ENCODE data around the gene SIGLEC10. TPM values are rescaled to one million over a fixed set of nuclear protein-coding genes. Genes with fewer than 3 reads are reported as not detected.
"Not testable (repeated sequence)": the region's sequence is repeated elsewhere in the genome, so short reads cannot be mapped to it uniquely, and the experiment has no call there.

The SIGLEC10 gene
- total and polyA plus RNA-seq, 2 experiments from 2014 or later = not detected

- Histone ChIP-seq H3K4me3 (no peak overlapping the region), H3K9ac (no peak overlapping the region), H3K36me3 (ENCODE audit: low read depth) (no peaks in the 10 kb centered on the region), H2AFZ (no peak overlapping the region), H3K4me1 (ENCODE audit: insufficient read depth) (no peaks in the 10 kb centered on the region), H3K9me3 (ENCODE audit: low read depth) (no peaks in the 10 kb centered on the region), H3K79me2 (ENCODE audit: insufficient read depth) (no peaks in the 10 kb centered on the region), H3K4me2 (ENCODE audit: unreplicated experiment) (no peak overlapping the region), H3K27me3 (replicated peaks; ENCODE audit: insufficient read depth) (no peaks in the 10 kb centered on the region), H3K27ac (no peak overlapping the region), H3F3A (ENCODE audit: insufficient read depth) (no peaks in the 10 kb centered on the region), H4K20me1 (ENCODE audit: insufficient read depth) (no peaks in the 10 kb centered on the region), H3K9me2 (ENCODE audit: insufficient read depth) (no peaks in the 10 kb centered on the region)
- in situ Hi-C loops (cut with MboI) = no loop called here
- no peak for TF ChIP-seq EZH2phosphoT487 (IDR thresholded peaks at IDR 0.05; ENCODE audit: insufficient read depth, low read depth)
- no peak for TF ChIP-seq EZH2 (IDR thresholded peaks at IDR 0.05; ENCODE audit: insufficient read depth, poor library complexity, severe bottlenecking)
- DNase-seq = no peak
- 56 to 61% methylated on average over 12 of the region's 12 CpGs for WGBS, 2 experiments (ENCODE audit: low coverage in 1 of 2, low lambda C conversion rate in 2 of 2, missing lambda C conversion rate in 2 of 2)
These were observed 2.3 kb downstream of the SIGLEC10 start for GRCh38 chr19:51415187-51415586.

DNA sequence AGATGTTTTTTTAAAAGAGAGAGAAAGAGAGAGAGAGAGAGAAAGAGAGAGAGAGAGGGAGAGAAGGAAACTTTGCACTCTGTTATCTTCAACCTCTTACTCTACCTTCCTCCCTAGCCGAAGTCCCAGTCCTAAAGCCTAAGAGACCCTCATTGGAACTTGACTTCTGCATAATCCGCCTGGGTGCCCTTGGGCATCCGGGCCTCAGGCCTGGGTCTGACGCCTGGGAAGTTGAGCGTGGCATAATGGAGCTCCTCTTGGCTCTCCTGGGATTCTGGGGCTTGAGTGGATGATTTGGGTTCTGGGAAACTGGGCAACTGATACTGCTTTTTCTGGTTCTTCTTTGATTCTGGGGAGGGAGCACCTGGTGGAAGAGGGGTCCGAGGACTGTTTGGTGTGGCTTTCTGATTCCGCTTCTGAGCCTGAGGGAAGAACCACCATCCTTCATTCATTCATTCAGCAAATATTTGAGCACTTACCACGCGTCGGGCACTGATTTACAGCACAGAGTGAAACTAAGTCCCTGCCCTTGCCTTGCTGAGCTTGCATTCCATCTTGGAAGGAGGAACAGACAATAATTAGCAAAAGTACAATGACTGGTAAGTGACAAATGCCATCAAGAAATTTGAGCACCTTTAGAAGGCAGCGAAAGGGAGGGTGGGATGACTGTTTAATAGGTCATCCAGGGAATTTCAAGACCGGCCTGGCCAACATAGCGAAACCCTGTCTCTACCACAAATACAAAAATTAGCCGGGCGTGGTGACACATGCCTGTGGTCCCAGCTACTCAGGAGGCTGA is 6.3 kb downstream of the SIGLEC10 start:
- Histone ChIP-seq H3K27me3 (replicated peaks; ENCODE audit: insufficient read depth) (no peaks in the 10 kb centered on the region), H3K9ac (no peak overlapping the region), H4K20me1 (ENCODE audit: insufficient read depth) (no peaks in the 10 kb centered on the region), H3K79me2 (ENCODE audit: insufficient read depth) (no peaks in the 10 kb centered on the region), H3K4me1 (ENCODE audit: insufficient read depth) (no peaks in the 10 kb centered on the region), H3K36me3 (ENCODE audit: low read depth) (no peaks in the 10 kb centered on the region), H2AFZ (no peak overlapping the region), H3K4me3 (no peak overlapping the region), H3F3A (ENCODE audit: insufficient read depth) (no peaks in the 10 kb centered on the region), H3K4me2 (ENCODE audit: unreplicated experiment) (no peak overlapping the region), H3K9me3 (ENCODE audit: low read depth) (no peaks in the 10 kb centered on the region), H3K9me2 (ENCODE audit: insufficient read depth) (no peaks in the 10 kb centered on the region), H3K27ac (no peak overlapping the region)
- 71 to 74% methylated on average over 15 of the region's 15 CpGs for WGBS, 2 experiments (ENCODE audit: low coverage in 1 of 2, low lambda C conversion rate in 2 of 2, missing lambda C conversion rate in 2 of 2)
- DNase-seq = no peak
- in situ Hi-C loops (cut with MboI) = no loop called here
- TF ChIP-seq EZH2 (IDR thresholded peaks at IDR 0.05; ENCODE audit: insufficient read depth, poor library complexity, severe bottlenecking) (no peak), EZH2phosphoT487 (IDR thresholded peaks at IDR 0.05; ENCODE audit: insufficient read depth, low read depth) (no peak)

DNA sequence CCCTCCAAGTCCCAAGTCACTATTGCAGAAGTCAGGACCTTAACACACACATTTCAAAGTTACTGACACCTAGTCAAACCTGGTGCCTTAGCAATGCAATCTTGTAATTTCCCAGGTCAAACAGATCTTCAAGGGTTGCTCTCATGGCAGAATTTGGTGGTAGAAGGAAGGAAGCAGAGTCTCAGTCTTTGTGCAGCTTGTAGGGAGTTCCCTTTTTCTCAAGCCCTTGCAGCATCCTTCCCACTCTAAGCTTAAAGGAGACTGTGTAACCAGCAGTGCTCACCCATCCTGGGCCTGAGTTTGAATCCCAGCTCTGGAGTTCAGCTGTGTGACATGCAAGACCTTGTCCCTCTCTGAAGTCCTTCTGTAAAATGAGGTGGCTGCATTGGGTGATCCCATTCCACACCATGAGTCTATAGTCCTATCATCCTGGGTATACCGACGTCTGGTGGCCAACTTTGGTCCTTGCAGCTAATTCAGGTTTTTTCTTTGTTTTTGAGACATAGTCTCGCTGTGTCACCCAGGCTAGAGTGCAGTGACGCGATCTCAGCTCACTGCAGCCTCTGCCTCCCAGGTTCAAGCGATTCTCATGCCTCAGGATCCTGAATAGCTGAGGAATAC is 9.8 kb downstream of the SIGLEC10 start:
- Histone ChIP-seq H4K20me1 (ENCODE audit: insufficient read depth) (no peaks in the 10 kb centered on the region), H3K4me1 (ENCODE audit: insufficient read depth) (no peaks in the 10 kb centered on the region), H3K9me3 (ENCODE audit: low read depth) (no peaks in the 10 kb centered on the region), H3K4me3 (no peak overlapping the region), H3K36me3 (ENCODE audit: low read depth) (no peaks in the 10 kb centered on the region), H2AFZ (no peak overlapping the region), H3K4me2 (ENCODE audit: unreplicated experiment) (no peak overlapping the region), H3K9ac (no peak overlapping the region), H3K27me3 (replicated peaks; ENCODE audit: insufficient read depth) (no peaks in the 10 kb centered on the region), H3K9me2 (ENCODE audit: insufficient read depth) (no peaks in the 10 kb centered on the region), H3K79me2 (ENCODE audit: insufficient read depth) (no peaks in the 10 kb centered on the region), H3F3A (ENCODE audit: insufficient read depth) (no peaks in the 10 kb centered on the region), H3K27ac (no peak overlapping the region)
- in situ Hi-C loops (cut with MboI) = no loop called here
- 66 to 74% methylated on average over 6 of the region's 6 CpGs for WGBS, 2 experiments (ENCODE audit: low coverage in 1 of 2, low lambda C conversion rate in 2 of 2, missing lambda C conversion rate in 2 of 2)
- TF ChIP-seq EZH2 (IDR thresholded peaks at IDR 0.05; ENCODE audit: insufficient read depth, poor library complexity, severe bottlenecking) (no peak), EZH2phosphoT487 (IDR thresholded peaks at IDR 0.05; ENCODE audit: insufficient read depth, low read depth) (no peak)
- peak; percentile 30 for DNase-seq

DNA sequence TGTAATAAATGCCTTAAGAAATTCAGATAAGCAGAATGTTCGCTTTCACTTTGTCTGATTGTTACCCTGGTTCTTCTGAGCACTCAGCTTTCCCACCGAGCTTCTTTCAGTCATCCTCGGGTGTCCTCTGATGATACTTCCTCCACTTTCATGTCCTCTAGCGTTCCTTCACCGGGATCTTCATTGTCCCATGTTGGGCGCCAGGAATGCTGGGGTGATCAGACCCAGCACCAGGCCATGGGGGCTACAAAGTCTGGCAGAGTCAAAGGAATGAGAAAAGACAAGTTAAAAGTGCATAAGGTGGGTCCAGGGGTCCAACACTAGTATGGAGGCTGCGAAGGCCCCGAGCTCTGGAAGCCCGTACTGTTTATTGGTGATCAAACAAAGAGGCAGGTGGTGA is 15.3 kb downstream of the SIGLEC10 start:
- no peak overlapping the region for H3K27ac ChIP-seq
- no peaks in the 10 kb centered on the region for H3F3A ChIP-seq (ENCODE audit: insufficient read depth)
- H2AFZ ChIP-seq = no peak overlapping the region
- H3K4me3 ChIP-seq = no peak overlapping the region
- no peak overlapping the region for H3K4me2 ChIP-seq (ENCODE audit: unreplicated experiment)
- H3K9me2 ChIP-seq (ENCODE audit: insufficient read depth) = no peaks in the 10 kb centered on the region
- no peaks in the 10 kb centered on the region for H3K36me3 ChIP-seq (ENCODE audit: low read depth)
- H4K20me1 ChIP-seq (ENCODE audit: insufficient read depth) = no peaks in the 10 kb centered on the region
- TF ChIP-seq EZH2 (IDR thresholded peaks at IDR 0.05; ENCODE audit: insufficient read depth, poor library complexity, severe bottlenecking) = no peak
- TF ChIP-seq EZH2phosphoT487 (IDR thresholded peaks at IDR 0.05; ENCODE audit: insufficient read depth, low read depth) = no peak
- WGBS, 2 experiments (ENCODE audit: low coverage in 1 of 2, low lambda C conversion rate in 2 of 2, missing lambda C conversion rate in 2 of 2) = 78 to 80% methylated on average over 9 of the region's 9 CpGs
- no peaks in the 10 kb centered on the region for H3K27me3 ChIP-seq (replicated peaks; ENCODE audit: insufficient read depth)
- no peak for DNase-seq
- in situ Hi-C loops (cut with MboI) = no loop called here
- H3K4me1 ChIP-seq (ENCODE audit: insufficient read depth) = no peaks in the 10 kb centered on the region
- H3K9me3 ChIP-seq (ENCODE audit: low read depth) = no peaks in the 10 kb centered on the region
- no peaks in the 10 kb centered on the region for H3K79me2 ChIP-seq (ENCODE audit: insufficient read depth)
- H3K9ac ChIP-seq = no peak overlapping the region

DNA sequence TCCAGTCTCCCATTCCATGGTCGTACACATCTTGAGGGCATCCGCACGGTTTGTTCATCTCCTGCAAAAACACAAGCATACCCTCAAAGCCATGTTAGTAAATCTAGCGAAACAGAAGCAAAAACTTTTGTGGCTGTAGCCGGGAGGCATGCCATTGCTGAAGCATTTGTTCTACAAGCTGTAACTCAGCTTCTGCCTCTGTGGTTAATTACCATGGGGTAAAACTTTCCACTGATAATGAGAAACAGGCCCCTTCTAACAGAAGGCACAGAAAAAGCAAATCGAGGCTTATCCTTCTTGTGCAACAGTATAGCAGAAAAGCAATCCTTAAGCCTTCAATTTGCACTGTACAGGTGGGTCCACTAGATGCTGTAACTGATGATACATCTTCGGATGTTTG is 17.5 kb downstream of the SIGLEC10 start:
- DNase-seq; H3K9me3 ChIP-seq (ENCODE audit: low read depth); H3F3A ChIP-seq (ENCODE audit: insufficient read depth); in situ Hi-C loops (cut with MboI); H3K4me1 ChIP-seq (ENCODE audit: insufficient read depth); H3K36me3 ChIP-seq (ENCODE audit: low read depth); H3K9ac ChIP-seq; H2AFZ ChIP-seq; H3K27me3 ChIP-seq (replicated peaks; ENCODE audit: insufficient read depth); H3K79me2 ChIP-seq (ENCODE audit: insufficient read depth); H3K27ac ChIP-seq; H3K4me3 ChIP-seq; H4K20me1 ChIP-seq (ENCODE audit: insufficient read depth); H3K4me2 ChIP-seq (ENCODE audit: unreplicated experiment); H3K9me2 ChIP-seq (ENCODE audit: insufficient read depth): not testable (repeated sequence)
- 13 to 23% methylated on average over 7 of the region's 7 CpGs for WGBS, 2 experiments (ENCODE audit: low coverage in 1 of 2, low lambda C conversion rate in 2 of 2, missing lambda C conversion rate in 2 of 2)

All from GM23248 (cell line).